OCI-M2 (cell line): Measurements from ENCODE around the gene ESR2.
"Not testable (repeated sequence)": the region's sequence is repeated elsewhere in the genome, so short reads cannot be mapped to it uniquely, and the experiment has no call there.

Source experiments
- DNase-seq: peaks from one replicate; lab custom pipeline; 2025; ENCODE audit not compliant: unreplicated experiment; lab: John Stamatoyannopoulos, UW

Gene ESR2

GRCh38 chr14:64049616-64050381 lies 244.4 kb downstream of the ESR2 start:
- no peak for DNase-seq

DNA sequence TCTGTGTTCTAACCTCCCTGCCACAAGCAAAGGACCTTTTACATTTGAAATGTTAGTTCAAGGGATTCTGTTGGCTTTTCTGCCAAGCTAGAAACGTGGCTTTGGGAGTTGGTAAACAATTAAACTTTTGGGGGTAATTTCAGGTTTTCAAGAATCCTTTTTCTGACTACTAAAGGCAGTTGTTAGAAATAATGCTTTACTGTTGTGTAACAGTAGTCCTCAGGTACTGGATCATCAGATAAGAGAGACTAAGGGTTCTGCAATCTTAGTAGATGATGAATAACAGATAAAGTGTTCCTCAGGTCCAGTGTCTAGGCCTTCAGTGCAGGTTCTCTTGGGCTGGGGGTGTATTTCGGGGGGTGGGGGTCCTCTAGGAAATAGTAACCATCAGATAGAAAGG lies 249.1 kb downstream of the ESR2 start:
- no peak for DNase-seq

- DNase-seq = not testable (repeated sequence)
Observed at GRCh38 chr14:64043296-64043695, 250.9 kb downstream of the ESR2 start.

DNA sequence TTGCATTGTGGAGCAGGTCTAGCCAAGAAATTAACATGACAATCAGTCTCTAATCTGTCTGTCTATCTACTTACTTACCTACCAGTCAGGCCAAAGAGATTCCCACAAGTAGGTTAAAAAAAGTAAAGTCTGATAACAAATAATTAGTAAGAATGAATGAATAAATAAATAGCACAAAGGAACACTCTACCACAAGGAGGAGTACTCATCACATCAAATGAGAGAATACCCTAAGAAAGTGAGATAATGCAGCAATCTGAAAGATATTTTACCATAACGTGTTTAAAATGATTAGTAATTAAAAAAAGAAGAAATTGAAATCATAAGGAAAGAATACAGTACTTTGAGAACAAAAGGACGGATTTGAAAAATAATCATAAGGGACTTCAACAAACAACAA lies 254.1 kb downstream of the ESR2 start:
- DNase-seq = no peak

GRCh38 chr14:64038841-64039542 lies 255.2 kb downstream of the ESR2 start:
- DNase-seq = no peak

- DNase-seq = not testable (repeated sequence)
Observed at GRCh38 chr14:64037869-64038745, 256.1 kb downstream of the ESR2 start.

- no peak for DNase-seq
Observed at GRCh38 chr14:64035143-64035542, 259.0 kb downstream of the ESR2 start.
